ENCODE data around the gene AQP4.

AQP4 gene

DNA sequence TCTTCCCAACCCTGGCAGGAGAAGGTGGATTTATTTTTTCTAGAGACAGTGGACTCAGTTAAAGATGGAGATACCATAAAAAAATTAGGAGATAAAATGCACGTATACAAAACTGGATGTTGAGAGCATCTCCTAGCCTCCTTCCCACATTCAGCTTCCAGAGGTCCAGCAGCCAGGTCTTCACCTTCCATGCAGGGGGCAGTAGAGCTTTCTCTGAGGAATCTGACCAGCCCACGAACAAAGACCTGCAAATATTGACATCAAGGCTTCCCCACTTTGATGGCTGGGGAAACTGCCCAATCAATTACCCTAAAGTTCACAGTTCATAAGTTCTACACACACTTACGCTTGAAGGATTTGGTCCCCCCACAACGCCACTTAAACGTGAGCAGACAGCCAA lies 24.5 kb downstream of the AQP4 start:
- no peak overlapping the region for H3K4me3 ChIP-seq (ENCODE audit: low read length)
- DNase-seq (ENCODE audit: low read depth) = no peak
- TF ChIP-seq, protein P1, sequence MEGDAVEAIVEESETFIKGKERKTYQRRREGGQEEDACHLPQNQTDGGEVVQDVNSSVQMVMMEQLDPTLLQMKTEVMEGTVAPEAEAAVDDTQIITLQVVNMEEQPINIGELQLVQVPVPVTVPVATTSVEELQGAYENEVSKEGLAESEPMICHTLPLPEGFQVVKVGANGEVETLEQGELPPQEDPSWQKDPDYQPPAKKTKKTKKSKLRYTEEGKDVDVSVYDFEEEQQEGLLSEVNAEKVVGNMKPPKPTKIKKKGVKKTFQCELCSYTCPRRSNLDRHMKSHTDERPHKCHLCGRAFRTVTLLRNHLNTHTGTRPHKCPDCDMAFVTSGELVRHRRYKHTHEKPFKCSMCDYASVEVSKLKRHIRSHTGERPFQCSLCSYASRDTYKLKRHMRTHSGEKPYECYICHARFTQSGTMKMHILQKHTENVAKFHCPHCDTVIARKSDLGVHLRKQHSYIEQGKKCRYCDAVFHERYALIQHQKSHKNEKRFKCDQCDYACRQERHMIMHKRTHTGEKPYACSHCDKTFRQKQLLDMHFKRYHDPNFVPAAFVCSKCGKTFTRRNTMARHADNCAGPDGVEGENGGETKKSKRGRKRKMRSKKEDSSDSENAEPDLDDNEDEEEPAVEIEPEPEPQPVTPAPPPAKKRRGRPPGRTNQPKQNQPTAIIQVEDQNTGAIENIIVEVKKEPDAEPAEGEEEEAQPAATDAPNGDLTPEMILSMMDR (conservative IDR thresholded peaks at IDR 0.05; ENCODE audit: low read length) = no peak

DNA sequence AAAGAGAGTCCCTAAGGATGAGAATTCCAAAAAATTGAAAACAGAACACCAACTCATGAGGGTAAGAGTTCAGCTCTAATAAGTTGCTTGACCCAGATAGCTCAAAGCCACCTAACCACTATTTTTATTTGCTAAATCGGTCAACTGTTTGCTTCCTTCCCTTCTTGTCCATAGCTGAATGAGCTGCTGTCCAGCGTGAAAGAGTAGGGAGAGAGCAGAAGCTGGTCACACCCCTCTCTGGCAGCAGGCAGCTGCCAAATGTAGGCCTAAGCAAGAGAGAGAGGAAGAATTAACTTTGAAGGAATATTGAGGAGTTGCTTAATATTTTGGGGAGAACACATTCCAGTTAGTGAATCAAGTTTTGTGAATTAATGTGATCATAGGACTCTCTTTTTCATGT lies 25.9 kb downstream of the AQP4 start:
- TF ChIP-seq, protein P1 (conservative IDR thresholded peaks at IDR 0.05; ENCODE audit: low read length) = no peak
- H3K4me3 ChIP-seq (ENCODE audit: low read length) = no peak overlapping the region
- DNase-seq (ENCODE audit: low read depth) = no peak

DNA sequence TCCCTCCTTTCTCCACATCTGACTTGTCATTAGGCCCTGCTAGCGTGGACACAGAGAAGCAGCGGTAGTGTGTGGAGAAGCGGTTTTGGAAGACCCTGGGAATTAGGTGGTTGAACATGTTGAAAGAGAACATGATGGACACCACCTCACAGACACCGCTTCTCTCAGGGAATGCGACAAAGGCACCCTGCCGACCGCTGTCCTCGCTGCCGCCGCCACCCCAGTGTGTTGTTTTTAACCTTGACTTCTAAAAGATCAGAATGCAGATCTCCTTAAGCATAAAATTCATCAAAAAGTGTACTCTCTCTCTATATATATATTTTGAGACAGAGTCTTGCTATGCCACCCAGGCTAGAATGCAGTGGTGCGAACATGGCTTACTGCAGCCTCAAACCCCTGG lies 33.2 kb downstream of the AQP4 start:
- H3K4me3 ChIP-seq (ENCODE audit: low read length) = no peak overlapping the region
- TF ChIP-seq, protein P1 (conservative IDR thresholded peaks at IDR 0.05; ENCODE audit: low read length) = no peak
- DNase-seq (ENCODE audit: low read depth) = no peak

DNA sequence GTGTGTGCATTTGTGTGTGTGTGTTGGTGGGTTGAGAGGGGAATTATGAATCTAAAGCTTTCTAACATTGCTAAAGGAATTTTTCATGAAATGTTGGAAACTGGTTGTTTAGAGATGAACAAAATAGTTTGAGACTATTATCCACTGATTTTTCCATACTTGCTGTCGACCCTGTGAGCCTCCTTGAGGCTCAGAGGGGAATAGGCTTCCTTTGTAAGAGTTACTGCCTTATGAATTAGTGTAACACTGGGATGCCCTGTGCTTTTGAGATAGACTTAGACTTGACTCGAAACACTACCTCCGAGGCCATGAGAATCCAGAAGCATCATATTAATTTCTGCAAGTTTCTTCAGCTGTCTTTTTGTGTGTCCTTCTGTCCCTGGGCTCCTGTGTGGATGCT lies 37.9 kb downstream of the AQP4 start:
- DNase-seq (ENCODE audit: low read depth) = no peak
- TF ChIP-seq, protein P1 (conservative IDR thresholded peaks at IDR 0.05; ENCODE audit: low read length) = no peak
- H3K4me3 ChIP-seq (ENCODE audit: low read length) = no peak overlapping the region

DNA sequence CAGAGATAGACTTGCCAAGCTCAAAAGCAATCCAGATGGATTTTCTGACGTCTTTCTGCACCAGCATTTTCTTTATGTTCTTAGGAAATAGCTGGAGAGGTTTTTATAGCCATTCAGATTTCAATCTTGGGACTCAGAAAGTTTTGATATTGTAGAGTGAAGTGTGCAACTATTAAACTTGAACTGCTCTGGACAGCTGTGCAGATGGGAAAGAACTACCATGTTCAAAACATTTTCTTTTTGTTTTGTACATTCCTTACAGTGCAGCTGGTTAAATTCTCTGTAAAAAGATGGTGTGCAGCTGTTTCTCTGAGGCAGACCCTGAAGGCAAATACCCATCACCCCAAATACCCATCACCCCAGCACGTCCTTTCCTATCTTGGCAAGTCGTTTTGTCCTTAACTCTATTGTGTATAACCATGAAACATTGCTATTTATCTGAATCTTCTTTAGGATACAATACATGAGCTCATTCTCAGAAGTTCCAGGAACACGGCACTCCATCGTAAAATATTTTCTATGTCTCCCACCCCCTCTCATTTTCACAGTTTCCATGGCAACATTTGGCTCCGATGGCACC lies 38.8 kb downstream of the AQP4 start:
- no peak for DNase-seq (ENCODE audit: low read depth)
- no peak overlapping the region for H3K4me3 ChIP-seq (ENCODE audit: low read length)
- TF ChIP-seq, protein P1 (conservative IDR thresholded peaks at IDR 0.05; ENCODE audit: low read length) = no peak

DNA sequence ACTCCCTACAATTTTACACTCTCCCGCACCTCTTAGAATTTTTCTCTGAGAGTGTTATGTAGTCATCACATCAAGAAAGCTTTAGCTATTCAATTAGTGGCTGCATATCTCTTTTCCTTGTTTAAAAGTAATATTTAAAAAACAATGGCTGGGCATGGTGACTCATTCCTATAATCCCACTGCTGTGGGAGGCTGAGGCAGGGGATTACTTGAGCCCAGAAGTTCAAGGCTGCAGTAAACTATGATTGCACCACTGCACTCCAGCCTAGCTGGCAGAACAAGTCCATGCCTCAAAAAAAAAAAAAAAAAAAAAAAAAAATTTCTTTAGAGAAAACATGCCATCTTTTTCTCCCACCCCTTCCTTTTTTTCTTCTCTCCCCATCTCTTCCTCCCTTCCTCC lies 44.3 kb downstream of the AQP4 start:
- H3K4me3 ChIP-seq (ENCODE audit: low read length) = no peak overlapping the region
- DNase-seq (ENCODE audit: low read depth) = no peak
- TF ChIP-seq, protein P1 (conservative IDR thresholded peaks at IDR 0.05; ENCODE audit: low read length) = no peak

DNA sequence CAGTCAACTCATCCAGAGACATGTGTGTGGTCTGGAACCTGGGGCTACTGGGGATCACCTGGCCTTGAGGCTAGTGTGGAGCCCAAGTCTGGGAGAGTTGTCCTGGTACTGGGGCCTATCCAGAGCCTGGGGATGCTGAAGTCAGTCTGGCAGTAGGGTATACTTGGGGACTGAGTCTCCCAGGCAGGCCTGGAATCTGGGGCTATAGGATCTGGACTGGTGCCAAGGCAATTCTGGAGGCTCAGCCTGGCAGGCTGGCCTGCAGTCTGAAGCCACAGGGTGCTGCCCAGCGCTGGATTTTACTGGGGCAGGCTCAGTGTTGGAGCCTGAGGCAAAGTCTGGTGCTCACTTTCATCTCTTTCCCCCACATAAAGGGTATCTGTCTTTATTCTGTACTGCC lies 46.5 kb downstream of the AQP4 start:
- TF ChIP-seq, protein P1 (conservative IDR thresholded peaks at IDR 0.05; ENCODE audit: low read length) = no peak
- no peak overlapping the region for H3K4me3 ChIP-seq (ENCODE audit: low read length)
- no peak for DNase-seq (ENCODE audit: low read depth)
